Inflammatory macrophage (primary cell): ENCODE data around the gene NR2F6.
"Not testable (repeated sequence)": the region's sequence is repeated elsewhere in the genome, so short reads cannot be mapped to it uniquely, and the experiment has no call there.

Experiments used
- DNase-seq, 2 donors: peaks; one replicate each; pipeline ENCODE4 v3.0.0-alpha.2; 2020 to 2022
- total RNA-seq, 18 experiments: gene quantifications; one replicate each; lab custom pipeline; 2026; ENCODE audit warnings: mixed read lengths in 6 of 18, inconsistent platforms in 2 of 18; lab: John Stamatoyannopoulos, UW

Gene NR2F6
- total RNA-seq, result 0.81 to 12.4 (median 5.5) reads per million in 18 experiments

DNA sequence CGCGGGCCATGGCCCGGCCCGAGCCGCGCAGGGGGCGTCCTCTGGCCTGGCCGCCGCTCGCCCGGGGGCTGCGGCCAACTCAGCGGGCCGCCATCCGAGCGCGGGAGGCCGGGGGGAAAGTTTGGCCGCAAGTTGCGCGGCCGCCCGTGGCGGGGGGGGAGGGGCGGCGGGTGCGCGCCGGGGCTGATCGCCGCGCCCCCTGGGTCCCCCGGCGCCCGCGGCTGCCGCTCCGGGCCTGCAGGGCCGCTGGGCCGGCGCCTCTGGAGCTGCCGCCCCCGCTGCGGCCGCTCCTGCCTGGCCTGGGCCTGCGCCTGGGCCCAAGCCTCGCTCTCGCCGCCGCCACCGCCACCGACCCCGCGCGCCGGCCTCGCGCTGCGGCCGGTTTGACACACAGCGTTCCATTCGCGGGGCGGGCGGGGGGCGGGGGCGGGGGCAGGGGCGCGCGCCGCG lies at the start of gene NR2F6:
Gene NR2F6, minus strand, starts transcription at position 385 of the 450 bp plus-strand sequence. CDS start 699 bp downstream, outside the sequence.
- DNase-seq, result no peak

DNA sequence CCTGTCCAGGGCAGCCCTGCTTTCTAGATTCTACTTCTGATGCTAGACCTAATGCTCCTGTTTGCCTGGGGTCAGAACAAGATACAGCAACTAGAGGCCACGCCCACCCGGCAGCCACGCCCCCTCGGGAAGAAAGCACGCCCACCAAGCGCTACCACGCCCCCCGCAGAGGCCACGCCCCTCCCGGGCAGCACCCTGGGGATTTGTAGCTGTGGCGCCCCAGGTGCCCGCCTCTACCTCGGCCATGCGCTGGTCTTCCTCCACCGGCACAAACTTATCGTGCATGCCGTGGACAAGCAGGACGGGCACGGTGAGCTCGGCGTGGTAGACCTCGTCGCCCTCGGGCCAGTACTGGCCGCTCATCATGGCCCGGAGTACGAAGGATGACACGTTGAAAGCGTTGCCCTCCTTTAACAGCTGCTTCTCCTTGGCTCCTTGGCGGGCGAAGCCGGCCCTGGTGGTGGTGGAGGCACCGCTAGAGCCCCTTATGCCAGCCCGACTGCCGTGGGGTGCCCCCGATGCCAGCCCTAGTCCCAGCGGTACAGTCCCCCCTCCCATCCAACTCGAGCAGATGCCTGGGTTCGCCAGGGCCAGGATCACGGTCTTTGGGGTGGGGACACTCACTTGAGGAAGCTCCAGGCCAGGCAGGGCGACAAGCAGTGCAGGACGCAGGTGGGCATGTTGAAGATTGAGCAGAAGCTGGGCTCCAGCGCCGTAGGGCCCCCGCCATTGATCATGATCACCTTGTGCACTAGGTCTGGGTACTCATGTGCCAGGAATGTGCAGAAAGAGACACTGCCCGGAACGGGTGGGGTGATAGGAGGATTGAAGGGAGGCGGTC lies 48.6 kb upstream of the NR2F6 start:
- peak in 1 of 2 donors; percentile 18 for DNase-seq

- no peak for DNase-seq
These were observed 47.9 kb upstream of the NR2F6 start for GRCh38 chr19:17293605-17294004.

DNA sequence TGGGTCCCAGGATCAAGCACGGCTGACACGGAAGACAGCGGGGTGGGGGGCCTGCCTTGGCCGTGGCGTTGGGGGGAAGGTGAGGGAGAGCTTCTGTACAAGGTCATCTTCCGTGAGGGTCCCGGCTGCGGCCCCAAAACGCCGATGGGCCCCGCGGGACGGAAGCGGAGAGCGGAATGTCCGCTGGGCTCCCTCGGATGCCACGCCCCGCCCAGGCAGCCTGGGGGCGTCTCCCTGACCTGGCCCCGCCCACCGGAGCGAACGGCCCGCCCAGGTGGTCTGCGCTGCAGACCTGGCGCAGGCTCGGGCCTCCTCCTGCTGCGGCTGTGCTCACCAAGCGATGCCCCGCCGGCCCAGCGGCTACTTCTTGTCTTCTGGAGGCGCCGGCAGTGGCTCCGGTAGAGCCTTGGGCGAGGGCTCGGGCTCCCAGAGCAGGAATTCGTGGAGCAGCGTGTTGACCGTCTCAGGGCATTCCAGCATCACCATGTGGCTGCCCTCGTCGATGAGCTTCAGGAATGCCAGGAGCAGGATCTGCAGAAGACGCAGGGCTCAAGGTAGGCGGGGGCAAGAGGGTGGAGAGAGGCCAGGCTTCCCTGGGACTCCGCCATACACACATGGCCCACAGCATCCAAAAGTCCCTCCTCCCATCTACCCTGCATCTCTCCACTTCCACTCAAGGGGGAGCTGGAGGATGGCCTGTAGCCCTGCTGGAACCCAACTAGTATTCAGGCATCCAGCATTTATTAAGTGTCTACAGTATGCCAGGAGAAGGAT lies 46.8 kb upstream of the NR2F6 start:
- peak; percentile 85 to 89 for DNase-seq

- peak; percentile 73 to 87 for DNase-seq
These were observed 43.8 kb upstream of the NR2F6 start for GRCh38 chr19:17289489-17289888.

DNA sequence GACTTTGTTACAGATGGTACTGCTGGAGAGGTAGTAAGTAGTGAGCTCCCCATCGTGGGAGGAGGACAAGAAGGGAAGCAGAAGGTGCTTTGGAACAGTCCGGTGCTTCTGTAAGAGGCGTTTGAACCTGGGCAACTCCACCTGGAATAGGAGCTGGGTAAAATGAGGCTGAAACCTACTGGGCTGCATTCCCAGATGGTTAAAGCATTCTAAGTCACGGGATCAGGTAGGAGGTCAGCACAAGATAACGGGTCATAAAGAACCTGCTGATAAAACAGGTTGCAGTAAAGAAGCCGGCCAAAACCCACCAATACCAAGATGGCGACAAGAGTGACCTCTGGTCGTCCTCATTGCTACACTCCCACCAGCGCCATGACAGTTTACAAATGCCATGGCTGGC lies 41.0 kb upstream of the NR2F6 start:
- no peak for DNase-seq

GRCh38 chr19:17286263-17286662 lies 40.5 kb upstream of the NR2F6 start:
- DNase-seq, result no peak

DNA sequence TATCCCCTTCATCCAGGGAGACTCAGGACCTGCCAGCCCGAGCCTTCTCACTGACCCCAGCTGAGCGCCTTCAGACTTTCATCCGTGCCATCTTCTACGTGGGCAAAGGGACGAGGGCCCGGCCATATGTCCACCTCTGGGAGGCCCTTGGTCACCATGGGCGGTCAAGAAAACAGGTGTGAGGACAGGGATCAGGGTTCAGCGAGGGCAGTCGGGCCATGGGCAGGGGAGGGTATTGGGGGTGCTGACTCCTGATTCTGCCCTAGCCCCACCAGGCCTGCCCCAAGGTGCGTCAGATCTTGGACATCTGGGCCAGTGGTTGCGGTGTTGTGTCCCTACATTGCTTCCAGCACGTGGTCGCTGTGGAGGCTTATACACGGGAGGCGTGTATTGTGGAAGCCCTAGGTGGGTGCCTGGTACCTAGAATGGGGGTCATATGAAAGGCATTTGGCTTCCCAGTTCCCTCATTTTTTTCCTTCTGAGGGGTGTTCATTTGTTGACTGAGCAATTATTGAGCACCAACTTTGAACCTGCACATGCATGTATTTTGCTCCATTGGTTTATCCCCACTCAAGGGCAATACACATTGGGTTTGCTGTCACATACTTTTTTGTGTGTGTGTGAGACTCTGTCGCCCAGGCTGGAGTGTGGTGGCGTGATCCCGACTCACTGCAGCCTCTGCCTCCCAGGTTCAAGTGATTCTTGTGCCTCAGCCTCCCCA lies 39.9 kb upstream of the NR2F6 start:
- DNase-seq, result no peak

- DNase-seq, result no peak
These were observed 37.8 kb upstream of the NR2F6 start for GRCh38 chr19:17283504-17283996.

DNA sequence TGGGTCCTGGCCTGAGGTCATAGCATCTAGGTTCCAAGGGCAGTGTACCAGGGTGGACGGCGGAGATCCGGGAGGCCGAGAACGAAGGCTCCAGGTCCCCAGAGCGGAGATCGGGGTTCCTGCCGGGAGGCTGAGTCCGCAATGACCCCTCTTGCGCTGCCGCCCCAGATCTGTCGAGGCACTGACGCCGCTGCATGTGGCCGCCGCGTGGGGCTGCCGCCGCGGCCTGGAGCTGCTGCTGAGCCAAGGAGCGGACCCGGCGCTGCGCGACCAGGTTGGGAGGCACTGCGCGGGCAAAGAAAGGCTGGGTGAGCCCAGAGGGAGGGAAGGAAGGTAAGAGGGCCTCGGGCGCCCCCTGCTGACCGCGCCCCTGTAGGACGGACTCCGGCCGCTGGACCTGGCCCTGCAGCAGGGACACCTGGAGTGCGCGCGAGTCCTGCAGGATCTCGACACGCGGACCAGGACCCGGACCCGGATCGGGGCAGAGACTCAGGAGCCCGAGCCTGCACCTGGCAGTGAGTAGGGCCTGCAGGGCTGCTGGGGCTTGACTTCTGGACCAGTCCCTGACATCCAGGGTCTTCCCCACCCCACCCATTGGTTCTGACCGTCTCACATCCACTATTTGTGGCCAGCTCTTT lies 36.9 kb upstream of the NR2F6 start:
- DNase-seq, result peak; percentile 72 to 73

GRCh38 chr19:17281391-17282304 lies 35.9 kb upstream of the NR2F6 start, which contains the start of gene ANKLE1:
ANKLE1 (plus strand) TSS chr19:17281901; CDS start chr19:17281921, 20 bp downstream.
- DNase-seq, result peak; percentile 70 to 80

- no peak for DNase-seq
These were observed 33.7 kb upstream of the NR2F6 start for GRCh38 chr19:17279436-17279835.

DNA sequence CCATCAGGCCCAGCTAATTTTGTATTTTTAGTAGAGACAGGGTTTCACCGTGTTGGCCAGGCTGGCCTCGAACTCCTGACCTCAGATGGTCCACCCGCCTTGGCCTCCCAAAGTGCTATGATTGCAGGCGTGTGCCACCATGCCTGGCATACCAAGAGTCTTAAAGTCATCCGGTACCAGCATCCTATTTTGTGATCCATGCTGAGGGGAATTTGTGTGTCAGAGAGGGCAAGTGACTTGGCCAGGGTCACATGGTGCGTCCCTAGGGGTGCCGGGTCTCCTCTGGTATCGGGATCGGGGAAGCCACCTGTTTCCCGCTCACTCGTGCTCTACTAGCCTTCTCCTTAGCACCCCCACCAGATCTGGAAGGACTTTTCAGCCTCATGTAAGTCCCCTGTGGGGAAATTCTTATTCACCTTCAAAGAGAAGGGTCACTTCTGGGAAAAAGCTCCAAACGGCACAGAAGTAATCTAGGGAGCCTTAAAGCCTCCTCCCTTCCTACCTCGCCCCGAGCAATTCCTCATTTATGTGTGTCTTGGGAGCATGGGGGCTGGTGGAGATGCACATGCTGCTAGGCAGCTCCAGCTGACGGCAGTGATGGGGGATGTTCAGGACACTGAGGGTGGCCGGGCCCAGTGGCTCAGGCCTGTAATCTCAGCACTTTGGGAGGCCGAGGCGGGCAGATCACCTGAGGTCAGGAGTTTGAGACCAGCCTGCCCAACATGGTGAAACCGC lies 29.9 kb upstream of the NR2F6 start:
- DNase-seq, result no peak

DNA sequence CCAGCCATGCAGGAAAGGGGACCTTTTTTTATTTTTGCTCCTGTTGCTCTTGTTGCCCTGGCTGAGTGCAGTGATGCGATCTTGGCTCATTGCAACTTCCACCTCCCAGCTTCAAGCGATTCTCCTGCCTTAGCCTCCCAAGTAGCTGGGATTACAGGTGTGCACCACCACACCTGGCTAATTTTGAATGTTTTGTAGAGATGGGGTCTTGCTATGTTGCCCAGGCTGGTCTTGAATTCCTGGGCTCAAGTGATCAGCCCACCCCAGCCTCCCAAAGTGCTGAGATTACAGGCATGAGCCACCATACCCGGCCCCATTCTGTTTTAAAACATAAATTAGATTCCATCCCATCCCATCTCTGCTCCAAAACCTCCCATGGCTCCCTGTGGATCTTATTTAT lies 29.2 kb upstream of the NR2F6 start:
- not testable (repeated sequence) for DNase-seq

- DNase-seq, result no peak
These were observed 23.0 kb upstream of the NR2F6 start for GRCh38 chr19:17268754-17269153.

- DNase-seq, result peak; percentile 98 to 99
These were observed 21.5 kb upstream of the NR2F6 start, which contains the start of gene BABAM1 for GRCh38 chr19:17266975-17267788. BABAM1 (plus strand) TSS chr19:17267443; CDS start chr19:17268807, 1,364 bp downstream.

- peak in 1 of 2 donors; percentile 6 for DNase-seq
These were observed 20.9 kb upstream of the NR2F6 start for GRCh38 chr19:17266589-17266974.

DNA sequence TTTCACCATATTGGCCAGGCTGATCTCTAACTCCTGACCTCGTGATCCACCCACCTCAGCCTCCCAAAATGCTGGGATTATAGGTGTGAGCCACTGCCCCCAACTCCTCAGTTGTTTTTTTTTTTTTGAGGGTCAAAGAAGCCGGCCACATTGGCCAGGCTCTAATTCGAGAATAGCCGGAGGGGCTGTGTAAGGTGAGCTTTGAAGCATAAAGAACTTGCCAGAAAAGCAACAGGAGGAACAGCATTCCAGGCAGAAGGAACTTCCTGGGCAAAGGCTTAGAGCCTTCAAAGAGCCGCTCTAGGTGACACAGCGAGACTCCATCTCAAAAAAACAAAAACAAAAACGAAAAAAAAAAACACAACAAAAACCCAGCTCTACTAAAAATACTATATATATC lies 20.3 kb upstream of the NR2F6 start:
- DNase-seq, result no peak

GRCh38 chr19:17264641-17264979 lies 18.9 kb upstream of the NR2F6 start, which contains the start of gene USHBP1:
USHBP1 (minus strand) TSS chr19:17264745; CDS start chr19:17264299, 446 bp downstream.
- DNase-seq, result no peak
